ENCODE measurements around the gene TEKT1. TPM values are rescaled to one million over a fixed set of nuclear protein-coding genes. Genes with fewer than 3 reads are reported as not detected.

The TEKT1 gene
- total and polyA plus RNA-seq, 2 experiments from 2014 or later: not detected

DNA sequence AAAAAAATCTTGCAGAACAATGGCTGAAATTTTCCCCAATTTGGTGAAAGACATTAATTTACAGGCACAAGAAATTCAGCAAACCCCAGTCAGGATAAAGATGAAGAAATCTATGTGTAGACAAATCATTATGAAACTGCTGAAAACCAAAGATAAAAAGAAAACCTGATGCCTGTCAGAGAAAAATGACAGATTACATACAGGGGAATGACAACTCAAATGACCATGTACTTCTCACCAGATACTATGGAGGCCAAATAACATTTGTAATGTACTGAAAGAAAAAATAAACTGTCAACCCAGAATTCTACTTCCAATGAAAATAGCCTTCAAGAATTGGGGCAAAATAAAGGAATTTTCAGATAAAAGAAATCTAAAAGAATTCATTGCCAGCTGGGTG is 82.9 kb downstream of the TEKT1 start:
- H2AFZ ChIP-seq: no peak overlapping the region
- DNase-seq (ENCODE audit: low spot score): no peak
- Mint-ChIP-seq H3K9me3 (peaks cover 12% of the 10 kb centered on the region), H3K4me1 (peaks cover 16% of the 10 kb centered on the region), H3K27ac (no peak overlapping the region), H3K36me3 (ENCODE audit: low read depth) (no peaks in the 10 kb centered on the region), H3K27me3 (ENCODE audit: insufficient read depth, low read depth, poor library complexity) (peaks cover 8% of the 10 kb centered on the region), H3K4me3 (no peak overlapping the region)
- H3K27me3 ChIP-seq (ENCODE audit: insufficient read depth): no peaks in the 10 kb centered on the region
- peaks cover 18% of the 10 kb centered on the region for H3K4me1 ChIP-seq (ENCODE audit: insufficient read depth)
- no peak overlapping the region for H3K4me3 ChIP-seq
- no peaks in the 10 kb centered on the region for H3K36me3 ChIP-seq (ENCODE audit: insufficient read depth)
- TF ChIP-seq EZH2 (IDR thresholded peaks at IDR 0.05; ENCODE audit: low read depth, unreplicated experiment): no peak
- no peak for TF ChIP-seq EZH2phosphoT487 (IDR thresholded peaks at IDR 0.05; ENCODE audit: unreplicated experiment)
- TF ChIP-seq NANOG (IDR thresholded peaks at IDR 0.05; ENCODE audit: borderline replicate concordance): no peak
- TF ChIP-seq STAT1 (IDR thresholded peaks at IDR 0.05; ENCODE audit: unreplicated experiment): no peak
- no peak for TF ChIP-seq ZNF331 (CRISPR knock-in tag; IDR thresholded peaks at IDR 0.05; ENCODE audit: low read depth)
- TF ChIP-seq, protein P1, sequence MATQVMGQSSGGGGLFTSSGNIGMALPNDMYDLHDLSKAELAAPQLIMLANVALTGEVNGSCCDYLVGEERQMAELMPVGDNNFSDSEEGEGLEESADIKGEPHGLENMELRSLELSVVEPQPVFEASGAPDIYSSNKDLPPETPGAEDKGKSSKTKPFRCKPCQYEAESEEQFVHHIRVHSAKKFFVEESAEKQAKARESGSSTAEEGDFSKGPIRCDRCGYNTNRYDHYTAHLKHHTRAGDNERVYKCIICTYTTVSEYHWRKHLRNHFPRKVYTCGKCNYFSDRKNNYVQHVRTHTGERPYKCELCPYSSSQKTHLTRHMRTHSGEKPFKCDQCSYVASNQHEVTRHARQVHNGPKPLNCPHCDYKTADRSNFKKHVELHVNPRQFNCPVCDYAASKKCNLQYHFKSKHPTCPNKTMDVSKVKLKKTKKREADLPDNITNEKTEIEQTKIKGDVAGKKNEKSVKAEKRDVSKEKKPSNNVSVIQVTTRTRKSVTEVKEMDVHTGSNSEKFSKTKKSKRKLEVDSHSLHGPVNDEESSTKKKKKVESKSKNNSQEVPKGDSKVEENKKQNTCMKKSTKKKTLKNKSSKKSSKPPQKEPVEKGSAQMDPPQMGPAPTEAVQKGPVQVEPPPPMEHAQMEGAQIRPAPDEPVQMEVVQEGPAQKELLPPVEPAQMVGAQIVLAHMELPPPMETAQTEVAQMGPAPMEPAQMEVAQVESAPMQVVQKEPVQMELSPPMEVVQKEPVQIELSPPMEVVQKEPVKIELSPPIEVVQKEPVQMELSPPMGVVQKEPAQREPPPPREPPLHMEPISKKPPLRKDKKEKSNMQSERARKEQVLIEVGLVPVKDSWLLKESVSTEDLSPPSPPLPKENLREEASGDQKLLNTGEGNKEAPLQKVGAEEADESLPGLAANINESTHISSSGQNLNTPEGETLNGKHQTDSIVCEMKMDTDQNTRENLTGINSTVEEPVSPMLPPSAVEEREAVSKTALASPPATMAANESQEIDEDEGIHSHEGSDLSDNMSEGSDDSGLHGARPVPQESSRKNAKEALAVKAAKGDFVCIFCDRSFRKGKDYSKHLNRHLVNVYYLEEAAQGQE (IDR thresholded peaks at IDR 0.05; ENCODE audit: unreplicated experiment): no peak
- TF ChIP-seq, protein P2, sequence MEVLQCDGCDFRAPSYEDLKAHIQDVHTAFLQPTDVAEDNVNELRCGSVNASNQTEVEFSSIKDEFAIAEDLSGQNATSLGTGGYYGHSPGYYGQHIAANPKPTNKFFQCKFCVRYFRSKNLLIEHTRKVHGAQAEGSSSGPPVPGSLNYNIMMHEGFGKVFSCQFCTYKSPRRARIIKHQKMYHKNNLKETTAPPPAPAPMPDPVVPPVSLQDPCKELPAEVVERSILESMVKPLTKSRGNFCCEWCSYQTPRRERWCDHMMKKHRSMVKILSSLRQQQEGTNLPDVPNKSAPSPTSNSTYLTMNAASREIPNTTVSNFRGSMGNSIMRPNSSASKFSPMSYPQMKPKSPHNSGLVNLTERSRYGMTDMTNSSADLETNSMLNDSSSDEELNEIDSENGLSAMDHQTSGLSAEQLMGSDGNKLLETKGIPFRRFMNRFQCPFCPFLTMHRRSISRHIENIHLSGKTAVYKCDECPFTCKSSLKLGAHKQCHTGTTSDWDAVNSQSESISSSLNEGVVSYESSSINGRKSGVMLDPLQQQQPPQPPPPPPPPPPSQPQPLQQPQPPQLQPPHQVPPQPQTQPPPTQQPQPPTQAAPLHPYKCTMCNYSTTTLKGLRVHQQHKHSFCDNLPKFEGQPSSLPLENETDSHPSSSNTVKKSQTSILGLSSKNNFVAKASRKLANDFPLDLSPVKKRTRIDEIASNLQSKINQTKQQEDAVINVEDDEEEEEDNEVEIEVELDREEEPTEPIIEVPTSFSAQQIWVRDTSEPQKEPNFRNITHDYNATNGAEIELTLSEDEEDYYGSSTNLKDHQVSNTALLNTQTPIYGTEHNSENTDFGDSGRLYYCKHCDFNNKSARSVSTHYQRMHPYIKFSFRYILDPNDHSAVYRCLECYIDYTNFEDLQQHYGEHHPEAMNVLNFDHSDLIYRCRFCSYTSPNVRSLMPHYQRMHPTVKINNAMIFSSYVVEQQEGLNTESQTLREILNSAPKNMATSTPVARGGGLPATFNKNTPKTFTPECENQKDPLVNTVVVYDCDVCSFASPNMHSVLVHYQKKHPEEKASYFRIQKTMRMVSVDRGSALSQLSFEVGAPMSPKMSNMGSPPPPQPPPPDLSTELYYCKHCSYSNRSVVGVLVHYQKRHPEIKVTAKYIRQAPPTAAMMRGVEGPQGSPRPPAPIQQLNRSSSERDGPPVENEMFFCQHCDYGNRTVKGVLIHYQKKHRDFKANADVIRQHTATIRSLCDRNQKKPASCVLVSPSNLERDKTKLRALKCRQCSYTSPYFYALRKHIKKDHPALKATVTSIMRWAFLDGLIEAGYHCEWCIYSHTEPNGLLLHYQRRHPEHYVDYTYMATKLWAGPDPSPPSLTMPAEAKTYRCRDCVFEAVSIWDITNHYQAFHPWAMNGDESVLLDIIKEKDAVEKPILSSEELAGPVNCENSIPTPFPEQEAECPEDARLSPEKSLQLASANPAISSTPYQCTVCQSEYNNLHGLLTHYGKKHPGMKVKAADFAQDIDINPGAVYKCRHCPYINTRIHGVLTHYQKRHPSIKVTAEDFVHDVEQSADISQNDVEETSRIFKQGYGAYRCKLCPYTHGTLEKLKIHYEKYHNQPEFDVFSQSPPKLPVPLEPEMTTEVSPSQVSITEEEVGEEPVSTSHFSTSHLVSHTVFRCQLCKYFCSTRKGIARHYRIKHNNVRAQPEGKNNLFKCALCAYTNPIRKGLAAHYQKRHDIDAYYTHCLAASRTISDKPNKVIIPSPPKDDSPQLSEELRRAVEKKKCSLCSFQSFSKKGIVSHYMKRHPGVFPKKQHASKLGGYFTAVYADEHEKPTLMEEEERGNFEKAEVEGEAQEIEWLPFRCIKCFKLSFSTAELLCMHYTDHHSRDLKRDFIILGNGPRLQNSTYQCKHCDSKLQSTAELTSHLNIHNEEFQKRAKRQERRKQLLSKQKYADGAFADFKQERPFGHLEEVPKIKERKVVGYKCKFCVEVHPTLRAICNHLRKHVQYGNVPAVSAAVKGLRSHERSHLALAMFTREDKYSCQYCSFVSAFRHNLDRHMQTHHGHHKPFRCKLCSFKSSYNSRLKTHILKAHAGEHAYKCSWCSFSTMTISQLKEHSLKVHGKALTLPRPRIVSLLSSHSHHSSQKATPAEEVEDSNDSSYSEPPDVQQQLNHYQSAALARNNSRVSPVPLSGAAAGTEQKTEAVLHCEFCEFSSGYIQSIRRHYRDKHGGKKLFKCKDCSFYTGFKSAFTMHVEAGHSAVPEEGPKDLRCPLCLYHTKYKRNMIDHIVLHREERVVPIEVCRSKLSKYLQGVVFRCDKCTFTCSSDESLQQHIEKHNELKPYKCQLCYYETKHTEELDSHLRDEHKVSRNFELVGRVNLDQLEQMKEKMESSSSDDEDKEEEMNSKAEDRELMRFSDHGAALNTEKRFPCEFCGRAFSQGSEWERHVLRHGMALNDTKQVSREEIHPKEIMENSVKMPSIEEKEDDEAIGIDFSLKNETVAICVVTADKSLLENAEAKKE (CRISPR knock-in tag; IDR thresholded peaks at IDR 0.05): no peak
- TF ChIP-seq, protein P3, sequence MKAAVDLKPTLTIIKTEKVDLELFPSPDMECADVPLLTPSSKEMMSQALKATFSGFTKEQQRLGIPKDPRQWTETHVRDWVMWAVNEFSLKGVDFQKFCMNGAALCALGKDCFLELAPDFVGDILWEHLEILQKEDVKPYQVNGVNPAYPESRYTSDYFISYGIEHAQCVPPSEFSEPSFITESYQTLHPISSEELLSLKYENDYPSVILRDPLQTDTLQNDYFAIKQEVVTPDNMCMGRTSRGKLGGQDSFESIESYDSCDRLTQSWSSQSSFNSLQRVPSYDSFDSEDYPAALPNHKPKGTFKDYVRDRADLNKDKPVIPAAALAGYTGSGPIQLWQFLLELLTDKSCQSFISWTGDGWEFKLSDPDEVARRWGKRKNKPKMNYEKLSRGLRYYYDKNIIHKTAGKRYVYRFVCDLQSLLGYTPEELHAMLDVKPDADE (IDR thresholded peaks at IDR 0.05): no peak
- H3K79me2 ChIP-seq (replicated peaks; ENCODE audit: insufficient read depth): no peaks in the 10 kb centered on the region
- H3K27ac ChIP-seq (ENCODE audit: low read depth): no peak overlapping the region
- 0 out of 2 replicates have a peak, but pooled peaks cover 6% of the 10 kb centered on the region for H3K9me2 ChIP-seq (ENCODE audit: insufficient read depth)
- no peaks in the 10 kb centered on the region for H4K20me1 ChIP-seq (replicated peaks; ENCODE audit: insufficient read depth)
- no peak for ATAC-seq
- no peak overlapping the region for H3K4me2 ChIP-seq
- H3F3A ChIP-seq (replicated peaks; ENCODE audit: low read depth): no peaks in the 10 kb centered on the region

Measured in GM23338 (cell line).